ENCODE measurements around the gene FMNL2.

The FMNL2 gene

GRCh38 chr2:152449578-152449977 lies 114.6 kb downstream of the FMNL2 start:
- no peak for DNase-seq (ENCODE audit: low read depth)

GRCh38 chr2:152450176-152450575 lies 115.2 kb downstream of the FMNL2 start:
- DNase-seq (ENCODE audit: low read depth) = no peak

- no peak for DNase-seq (ENCODE audit: low read depth)
Observed at GRCh38 chr2:152452256-152452973, 117.4 kb downstream of the FMNL2 start.

- DNase-seq (ENCODE audit: low read depth) = no peak
Observed at GRCh38 chr2:152453129-152453911, 118.3 kb downstream of the FMNL2 start.

GRCh38 chr2:152454371-152454770 lies 119.4 kb downstream of the FMNL2 start:
- no peak for DNase-seq (ENCODE audit: low read depth)

- DNase-seq (ENCODE audit: low read depth) = no peak
Observed at GRCh38 chr2:152454960-152455359, 120.0 kb downstream of the FMNL2 start.

- no peak for DNase-seq (ENCODE audit: low read depth)
Observed at GRCh38 chr2:152455738-152456137, 120.8 kb downstream of the FMNL2 start.

- DNase-seq (ENCODE audit: low read depth) = peak; percentile 68
Observed at GRCh38 chr2:152456262-152456661, 121.3 kb downstream of the FMNL2 start.

- no peak for DNase-seq (ENCODE audit: low read depth)
Observed at GRCh38 chr2:152458441-152458940, 123.5 kb downstream of the FMNL2 start.

- no peak for DNase-seq (ENCODE audit: low read depth)
Observed at GRCh38 chr2:152459091-152459490, 124.1 kb downstream of the FMNL2 start.

- DNase-seq (ENCODE audit: low read depth) = no peak
Observed at GRCh38 chr2:152460567-152460966, 125.6 kb downstream of the FMNL2 start.

- no peak for DNase-seq (ENCODE audit: low read depth)
Observed at GRCh38 chr2:152462120-152462519, 127.1 kb downstream of the FMNL2 start.

- no peak for DNase-seq (ENCODE audit: low read depth)
Observed at GRCh38 chr2:152462779-152463178, 127.8 kb downstream of the FMNL2 start.

GRCh38 chr2:152464851-152465470 lies 130.0 kb downstream of the FMNL2 start:
- no peak for DNase-seq (ENCODE audit: low read depth)

- no peak for DNase-seq (ENCODE audit: low read depth)
Observed at GRCh38 chr2:152465541-152465940, 130.6 kb downstream of the FMNL2 start.

- DNase-seq (ENCODE audit: low read depth) = peak; percentile 79
Observed at GRCh38 chr2:152466041-152466440, 131.1 kb downstream of the FMNL2 start.

GRCh38 chr2:152466980-152467676 lies 132.2 kb downstream of the FMNL2 start:
- peak; percentile 80 for DNase-seq (ENCODE audit: low read depth)

- no peak for DNase-seq (ENCODE audit: low read depth)
Observed at GRCh38 chr2:152467677-152468410, 132.9 kb downstream of the FMNL2 start.

- DNase-seq (ENCODE audit: low read depth) = peak; percentile 59
Observed at GRCh38 chr2:152468899-152469692, 134.1 kb downstream of the FMNL2 start.

Measured in iris pigment epithelial cell (primary cell).